ENCODE measurements around the gene EPN1. TPM values are rescaled to one million over a fixed set of nuclear protein-coding genes. Genes with fewer than 3 reads are reported as not detected.

EPN1 gene
- total and polyA plus RNA-seq, 2 of the 13 experiments (the other 11 are each of a cell fraction or from before 2014, with no cell fraction given) = 28.9 to 31.7 TPM

DNA sequence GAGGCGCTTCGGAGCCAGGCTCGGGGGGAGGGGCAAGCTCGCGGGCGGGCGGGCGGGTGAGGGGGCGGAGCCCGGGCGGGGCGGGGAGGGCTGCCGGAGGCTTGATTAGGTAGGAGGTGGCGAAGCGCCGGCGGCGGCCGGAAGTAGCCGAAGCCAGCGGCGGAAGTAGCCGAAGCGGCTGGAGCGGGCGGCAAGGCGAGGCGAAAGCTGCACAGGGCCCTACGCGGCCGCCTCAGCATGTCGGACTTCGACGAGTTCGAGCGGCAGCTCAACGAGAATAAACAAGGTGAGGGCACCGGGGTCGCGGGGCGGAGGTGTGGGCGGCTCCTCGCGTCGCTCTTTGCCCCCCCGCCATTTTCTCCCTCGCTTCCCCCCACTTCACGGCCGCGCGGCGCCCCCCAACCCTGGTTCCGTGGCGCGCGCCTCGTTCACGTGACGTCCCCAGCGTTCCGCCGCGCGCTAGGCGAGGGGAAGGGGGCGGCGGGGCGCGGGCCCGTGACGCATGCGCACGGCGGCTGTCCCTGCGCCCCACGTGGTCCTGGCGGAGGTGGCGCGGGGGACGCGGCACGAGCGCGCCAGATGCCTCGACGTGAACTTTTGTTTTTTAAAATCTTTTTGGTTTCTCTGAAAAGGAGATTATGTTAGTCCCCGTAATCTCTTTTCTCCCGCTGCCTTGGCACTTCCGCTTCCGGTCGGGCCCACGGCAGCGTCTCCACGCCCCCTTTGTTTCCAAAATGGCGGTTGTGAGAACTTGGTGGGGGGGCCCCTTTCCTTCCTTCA lies 20.0 kb upstream of the EPN1 start, which contains the start of gene U2AF2 (continued):
- TF ChIP-seq, protein P1, sequence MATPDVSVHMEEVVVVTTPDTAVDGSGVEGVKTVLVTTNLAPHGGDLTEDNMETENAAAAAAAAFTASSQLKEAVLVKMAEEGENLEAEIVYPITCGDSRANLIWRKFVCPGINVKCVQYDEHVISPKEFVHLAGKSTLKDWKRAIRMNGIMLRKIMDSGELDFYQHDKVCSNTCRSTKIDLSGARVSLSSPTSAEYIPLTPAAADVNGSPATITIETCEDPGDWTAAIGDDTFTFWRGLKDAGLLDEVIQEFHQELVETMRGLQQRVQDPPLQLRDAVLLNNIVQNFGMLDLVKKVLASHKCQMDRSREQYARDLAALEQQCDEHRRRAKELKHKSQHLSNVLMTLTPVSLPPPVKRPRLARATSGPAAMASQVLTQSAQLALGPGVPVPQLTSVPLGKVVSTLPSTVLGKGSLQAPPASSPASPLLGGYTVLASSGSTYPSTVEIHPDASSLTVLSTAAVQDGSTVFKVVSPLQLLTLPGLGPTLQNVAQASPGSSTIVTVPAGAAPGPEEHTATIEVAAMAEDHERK (CRISPR knock-in tag; IDR thresholded peaks at IDR 0.05; ENCODE audit: low read depth) = no peak
- TF ChIP-seq HDAC2 (CRISPR knock-in tag; IDR thresholded peaks at IDR 0.05) (no peak), ELF4 (CRISPR knock-in tag; IDR thresholded peaks at IDR 0.05; ENCODE audit: borderline replicate concordance) (no peak), GABPB1 (CRISPR knock-in tag; IDR thresholded peaks at IDR 0.05) (peak; percentile 86), PHF20 (CRISPR knock-in tag; IDR thresholded peaks at IDR 0.05) (peak; percentile 63; the same call in 1 of the 2 replicates), ZNF570 (CRISPR knock-in tag; IDR thresholded peaks at IDR 0.05; ENCODE audit: borderline replicate concordance) (no peak), TAF15 (IDR thresholded peaks at IDR 0.05; ENCODE audit: low read depth, low read length, poor library complexity, severe bottlenecking) (peak; percentile 11), ZFP62 (CRISPR knock-in tag; IDR thresholded peaks at IDR 0.05) (no peak), GATAD1 (CRISPR knock-in tag; IDR thresholded peaks at IDR 0.05) (peak; percentile 81), ETV6 (CRISPR knock-in tag; conservative IDR thresholded peaks at IDR 0.05) (no peak), BRCA1 (CRISPR knock-in tag; IDR thresholded peaks at IDR 0.05) (0 out of 2 replicates have a peak, but pooled peaks have one; percentile 23), IKZF1 (IDR thresholded peaks at IDR 0.05) (no peak), BRD4 (CRISPR knock-in tag; IDR thresholded peaks at IDR 0.05) (no peak), JARID2 (CRISPR knock-in tag; IDR thresholded peaks at IDR 0.05; ENCODE audit: insufficient replicate concordance) (no peak), ZNF446 (CRISPR knock-in tag; IDR thresholded peaks at IDR 0.05) (peak; percentile 92)
- TF ChIP-seq, protein P2, sequence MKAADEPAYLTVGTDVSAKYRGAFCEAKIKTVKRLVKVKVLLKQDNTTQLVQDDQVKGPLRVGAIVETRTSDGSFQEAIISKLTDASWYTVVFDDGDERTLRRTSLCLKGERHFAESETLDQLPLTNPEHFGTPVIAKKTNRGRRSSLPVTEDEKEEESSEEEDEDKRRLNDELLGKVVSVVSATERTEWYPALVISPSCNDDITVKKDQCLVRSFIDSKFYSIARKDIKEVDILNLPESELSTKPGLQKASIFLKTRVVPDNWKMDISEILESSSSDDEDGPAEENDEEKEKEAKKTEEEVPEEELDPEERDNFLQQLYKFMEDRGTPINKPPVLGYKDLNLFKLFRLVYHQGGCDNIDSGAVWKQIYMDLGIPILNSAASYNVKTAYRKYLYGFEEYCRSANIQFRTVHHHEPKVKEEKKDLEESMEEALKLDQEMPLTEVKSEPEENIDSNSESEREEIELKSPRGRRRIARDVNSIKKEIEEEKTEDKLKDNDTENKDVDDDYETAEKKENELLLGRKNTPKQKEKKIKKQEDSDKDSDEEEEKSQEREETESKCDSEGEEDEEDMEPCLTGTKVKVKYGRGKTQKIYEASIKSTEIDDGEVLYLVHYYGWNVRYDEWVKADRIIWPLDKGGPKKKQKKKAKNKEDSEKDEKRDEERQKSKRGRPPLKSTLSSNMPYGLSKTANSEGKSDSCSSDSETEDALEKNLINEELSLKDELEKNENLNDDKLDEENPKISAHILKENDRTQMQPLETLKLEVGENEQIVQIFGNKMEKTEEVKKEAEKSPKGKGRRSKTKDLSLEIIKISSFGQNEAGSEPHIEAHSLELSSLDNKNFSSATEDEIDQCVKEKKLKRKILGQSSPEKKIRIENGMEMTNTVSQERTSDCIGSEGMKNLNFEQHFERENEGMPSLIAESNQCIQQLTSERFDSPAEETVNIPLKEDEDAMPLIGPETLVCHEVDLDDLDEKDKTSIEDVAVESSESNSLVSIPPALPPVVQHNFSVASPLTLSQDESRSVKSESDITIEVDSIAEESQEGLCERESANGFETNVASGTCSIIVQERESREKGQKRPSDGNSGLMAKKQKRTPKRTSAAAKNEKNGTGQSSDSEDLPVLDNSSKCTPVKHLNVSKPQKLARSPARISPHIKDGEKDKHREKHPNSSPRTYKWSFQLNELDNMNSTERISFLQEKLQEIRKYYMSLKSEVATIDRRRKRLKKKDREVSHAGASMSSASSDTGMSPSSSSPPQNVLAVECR (CRISPR knock-in tag; IDR thresholded peaks at IDR 0.05; ENCODE audit: borderline replicate concordance) = peak; percentile 77
- TF ChIP-seq, protein P3, sequence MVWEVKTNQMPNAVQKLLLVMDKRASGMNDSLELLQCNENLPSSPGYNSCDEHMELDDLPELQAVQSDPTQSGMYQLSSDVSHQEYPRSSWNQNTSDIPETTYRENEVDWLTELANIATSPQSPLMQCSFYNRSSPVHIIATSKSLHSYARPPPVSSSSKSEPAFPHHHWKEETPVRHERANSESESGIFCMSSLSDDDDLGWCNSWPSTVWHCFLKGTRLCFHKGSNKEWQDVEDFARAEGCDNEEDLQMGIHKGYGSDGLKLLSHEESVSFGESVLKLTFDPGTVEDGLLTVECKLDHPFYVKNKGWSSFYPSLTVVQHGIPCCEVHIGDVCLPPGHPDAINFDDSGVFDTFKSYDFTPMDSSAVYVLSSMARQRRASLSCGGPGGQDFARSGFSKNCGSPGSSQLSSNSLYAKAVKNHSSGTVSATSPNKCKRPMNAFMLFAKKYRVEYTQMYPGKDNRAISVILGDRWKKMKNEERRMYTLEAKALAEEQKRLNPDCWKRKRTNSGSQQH (CRISPR knock-in tag; IDR thresholded peaks at IDR 0.05; ENCODE audit: low read depth) = peak; percentile 46; the same call in 1 of the 2 replicates
- TF ChIP-seq, protein P4, sequence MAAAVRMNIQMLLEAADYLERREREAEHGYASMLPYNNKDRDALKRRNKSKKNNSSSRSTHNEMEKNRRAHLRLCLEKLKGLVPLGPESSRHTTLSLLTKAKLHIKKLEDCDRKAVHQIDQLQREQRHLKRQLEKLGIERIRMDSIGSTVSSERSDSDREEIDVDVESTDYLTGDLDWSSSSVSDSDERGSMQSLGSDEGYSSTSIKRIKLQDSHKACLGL (CRISPR knock-in tag; IDR thresholded peaks at IDR 0.05) = no peak; the same call in 1 of the 2 replicates
- TF ChIP-seq, protein P5, sequence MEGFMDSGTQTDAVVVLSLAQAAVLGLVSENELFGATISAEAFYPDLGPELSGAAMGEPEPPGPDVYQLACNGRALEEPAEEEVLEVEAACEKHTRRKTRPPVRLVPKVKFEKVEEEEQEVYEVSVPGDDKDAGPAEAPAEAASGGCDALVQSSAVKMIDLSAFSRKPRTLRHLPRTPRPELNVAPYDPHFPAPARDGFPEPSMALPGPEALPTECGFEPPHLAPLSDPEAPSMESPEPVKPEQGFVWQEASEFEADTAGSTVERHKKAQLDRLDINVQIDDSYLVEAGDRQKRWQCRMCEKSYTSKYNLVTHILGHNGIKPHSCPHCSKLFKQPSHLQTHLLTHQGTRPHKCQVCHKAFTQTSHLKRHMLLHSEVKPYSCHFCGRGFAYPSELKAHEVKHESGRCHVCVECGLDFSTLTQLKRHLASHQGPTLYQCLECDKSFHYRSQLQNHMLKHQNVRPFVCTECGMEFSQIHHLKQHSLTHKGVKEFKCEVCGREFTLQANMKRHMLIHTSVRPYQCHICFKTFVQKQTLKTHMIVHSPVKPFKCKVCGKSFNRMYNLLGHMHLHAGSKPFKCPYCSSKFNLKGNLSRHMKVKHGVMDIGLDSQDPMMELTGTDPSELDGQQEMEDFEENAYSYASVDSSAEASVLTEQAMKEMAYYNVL (CRISPR knock-in tag; IDR thresholded peaks at IDR 0.05; ENCODE audit: borderline replicate concordance) = 0 out of 2 replicates have a peak, but pooled peaks have one; percentile 8
